ENCODE data around the gene PRKD1. TPM values are rescaled to one million over a fixed set of nuclear protein-coding genes. Genes with fewer than 3 reads are reported as not detected.

PRKD1 gene
- total RNA-seq, 3 donors from 2014 or later (not counting 1 experiment from before 2014, with no cell fraction given), result not detected

DNA sequence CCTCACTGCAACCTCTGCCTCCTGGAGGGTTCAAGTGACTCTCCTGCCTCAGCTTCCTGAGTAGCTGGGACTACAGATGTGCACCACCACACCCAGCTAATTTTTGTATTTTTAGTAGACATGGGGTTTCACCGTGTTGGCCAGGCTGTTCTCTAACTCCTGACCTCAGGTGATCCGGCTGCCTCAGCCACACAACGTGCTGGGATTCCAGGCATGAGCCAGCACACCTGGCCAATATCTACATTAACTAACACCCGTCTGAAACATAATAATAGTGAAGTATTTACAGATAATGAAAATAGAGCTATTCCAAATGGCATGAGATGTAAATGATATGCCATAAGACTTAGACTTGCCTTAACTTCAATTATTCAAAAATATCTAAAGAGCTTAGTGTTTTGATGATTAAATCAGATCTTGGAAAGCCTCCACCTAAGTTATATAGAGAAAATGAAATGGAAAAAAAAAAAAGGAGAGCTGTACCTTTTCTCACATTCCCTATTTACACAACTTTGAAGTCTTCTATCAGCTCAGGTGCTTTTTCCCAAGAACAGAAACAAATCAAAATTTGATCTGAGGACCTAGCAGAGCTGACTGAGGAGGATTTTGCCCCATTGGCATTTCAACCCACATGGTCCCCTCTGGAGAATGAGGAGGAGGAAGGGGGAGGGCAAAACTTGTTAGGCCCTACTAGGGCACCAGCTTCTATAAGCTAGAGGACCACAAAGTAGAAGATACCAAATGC is 309.2 kb downstream of the PRKD1 start:
- Mint-ChIP-seq H3K27ac (no peak overlapping the region), H3K9me3 (peaks cover 16 to 22% of the 10 kb centered on the region in 2 donors), H3K27me3 (ENCODE audit: low read depth in 2 of 2) (no peaks in the 10 kb centered on the region), H3K36me3 (no peaks in the 10 kb centered on the region), H3K4me3 (no peak overlapping the region), H3K4me1 (no peaks in the 10 kb centered on the region)
- no peaks in the 10 kb centered on the region for H3K4me1 ChIP-seq (ENCODE audit: control insufficient read depth, insufficient read depth, low read length)
- peaks cover 10% of the 10 kb centered on the region for H3K9me3 ChIP-seq (ENCODE audit: control insufficient read depth, insufficient read depth, low read length)
- WGBS (ENCODE audit: insufficient coverage), result 100% methylated on average over 2 of the region's 4 CpGs
- intact Hi-C loops (cut with micrococcal nuclease), result no loop called here
- no peak overlapping the region for H3K4me3 ChIP-seq (ENCODE audit: low read length)
- H3K27ac ChIP-seq (ENCODE audit: low read length), result no peak overlapping the region
- DNase-seq, result no peak
- ATAC-seq, result no peak
- no peaks in the 10 kb centered on the region for H3K36me3 ChIP-seq (ENCODE audit: control insufficient read depth, insufficient read depth, low read length)
- H3K27me3 ChIP-seq (ENCODE audit: control insufficient read depth, insufficient read depth, low read length), result no peaks in the 10 kb centered on the region
- TF ChIP-seq, protein P1, sequence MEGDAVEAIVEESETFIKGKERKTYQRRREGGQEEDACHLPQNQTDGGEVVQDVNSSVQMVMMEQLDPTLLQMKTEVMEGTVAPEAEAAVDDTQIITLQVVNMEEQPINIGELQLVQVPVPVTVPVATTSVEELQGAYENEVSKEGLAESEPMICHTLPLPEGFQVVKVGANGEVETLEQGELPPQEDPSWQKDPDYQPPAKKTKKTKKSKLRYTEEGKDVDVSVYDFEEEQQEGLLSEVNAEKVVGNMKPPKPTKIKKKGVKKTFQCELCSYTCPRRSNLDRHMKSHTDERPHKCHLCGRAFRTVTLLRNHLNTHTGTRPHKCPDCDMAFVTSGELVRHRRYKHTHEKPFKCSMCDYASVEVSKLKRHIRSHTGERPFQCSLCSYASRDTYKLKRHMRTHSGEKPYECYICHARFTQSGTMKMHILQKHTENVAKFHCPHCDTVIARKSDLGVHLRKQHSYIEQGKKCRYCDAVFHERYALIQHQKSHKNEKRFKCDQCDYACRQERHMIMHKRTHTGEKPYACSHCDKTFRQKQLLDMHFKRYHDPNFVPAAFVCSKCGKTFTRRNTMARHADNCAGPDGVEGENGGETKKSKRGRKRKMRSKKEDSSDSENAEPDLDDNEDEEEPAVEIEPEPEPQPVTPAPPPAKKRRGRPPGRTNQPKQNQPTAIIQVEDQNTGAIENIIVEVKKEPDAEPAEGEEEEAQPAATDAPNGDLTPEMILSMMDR (IDR thresholded peaks at IDR 0.05), result no peak

DNA sequence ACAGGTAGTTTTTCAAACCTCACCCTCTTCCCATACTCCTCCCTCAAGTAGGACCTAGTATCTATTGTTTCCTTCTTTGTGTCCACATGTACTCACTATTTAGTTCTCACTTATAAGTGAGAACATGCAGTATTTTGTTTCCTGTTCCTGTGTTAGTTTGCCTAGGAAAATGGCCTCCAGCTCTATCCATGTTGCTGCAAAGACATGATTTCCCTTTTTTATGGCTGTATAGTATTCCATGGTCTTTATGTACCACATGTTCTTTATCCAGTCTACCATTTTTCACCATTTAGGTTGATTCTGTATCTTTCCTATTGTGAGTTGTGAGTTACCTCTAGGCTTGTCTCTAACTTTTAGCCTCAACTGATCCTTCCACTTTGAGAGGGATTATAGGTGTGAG is 310.7 kb downstream of the PRKD1 start:
- no peaks in the 10 kb centered on the region for H3K4me1 ChIP-seq (ENCODE audit: control insufficient read depth, insufficient read depth, low read length)
- Mint-ChIP-seq H3K9me3 (peaks cover 16 to 22% of the 10 kb centered on the region in 2 donors), H3K4me1 (no peaks in the 10 kb centered on the region), H3K36me3 (no peaks in the 10 kb centered on the region), H3K4me3 (no peak overlapping the region), H3K27ac (no peak overlapping the region), H3K27me3 (ENCODE audit: low read depth in 2 of 2) (no peaks in the 10 kb centered on the region)
- no peaks in the 10 kb centered on the region for H3K36me3 ChIP-seq (ENCODE audit: control insufficient read depth, insufficient read depth, low read length)
- H3K27me3 ChIP-seq (ENCODE audit: control insufficient read depth, insufficient read depth, low read length), result no peaks in the 10 kb centered on the region
- DNase-seq (no peak), ATAC-seq (no peak)
- no peak overlapping the region for H3K27ac ChIP-seq (ENCODE audit: low read length)
- intact Hi-C loops (cut with micrococcal nuclease), result no loop called here
- H3K4me3 ChIP-seq (ENCODE audit: low read length), result no peak overlapping the region
- TF ChIP-seq, protein P1 (IDR thresholded peaks at IDR 0.05), result no peak
- H3K9me3 ChIP-seq (ENCODE audit: control insufficient read depth, insufficient read depth, low read length), result peaks cover 10% of the 10 kb centered on the region

DNA sequence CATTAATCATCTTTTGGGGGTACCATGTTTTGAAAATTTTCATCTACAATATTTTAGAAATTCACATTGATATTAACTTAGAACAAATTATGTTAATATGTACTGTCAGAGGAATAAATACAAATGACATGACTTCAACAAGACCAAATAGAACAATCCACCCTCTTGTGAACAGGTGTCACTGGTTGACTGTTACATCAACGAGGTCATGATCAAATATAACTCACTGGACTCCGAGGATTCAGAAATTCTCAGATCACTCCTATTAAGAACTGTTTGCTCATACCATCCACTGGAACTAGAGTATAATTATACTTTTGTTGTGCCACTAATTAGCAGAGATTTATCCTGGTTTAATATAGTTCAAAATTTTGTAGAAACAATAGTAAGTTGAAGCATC is 318.8 kb downstream of the PRKD1 start:
- Histone ChIP-seq H3K27ac (ENCODE audit: low read length) (no peak overlapping the region), H3K4me1 (ENCODE audit: control insufficient read depth, insufficient read depth, low read length) (no peaks in the 10 kb centered on the region)

More for the DNA sequence above, 318.8 kb downstream of the PRKD1 start:
- Mint-ChIP-seq H3K27me3 (ENCODE audit: low read depth in 2 of 2) (no peaks in the 10 kb centered on the region), H3K9me3 (peaks cover 13 to 18% of the 10 kb centered on the region in 2 donors), H3K27ac (no peak overlapping the region), H3K4me3 (no peak overlapping the region), H3K36me3 (peaks cover 7% of the 10 kb centered on the region), H3K4me1 (no peaks in the 10 kb centered on the region)
- Histone ChIP-seq H3K9me3 (ENCODE audit: control insufficient read depth, insufficient read depth, low read length) (peaks cover 4% of the 10 kb centered on the region), H3K36me3 (ENCODE audit: control insufficient read depth, insufficient read depth, low read length) (no peaks in the 10 kb centered on the region), H3K27me3 (ENCODE audit: control insufficient read depth, insufficient read depth, low read length) (no peaks in the 10 kb centered on the region), H3K4me3 (ENCODE audit: low read length) (no peak overlapping the region)
- WGBS (ENCODE audit: insufficient coverage), result 56% methylated on average over 1 of the region's 2 CpGs
- no peak for ATAC-seq
- TF ChIP-seq, protein P1 (IDR thresholded peaks at IDR 0.05), result no peak
- DNase-seq, result no peak
- intact Hi-C loops (cut with micrococcal nuclease), result no loop called here
